DMS79 (cell line): ENCODE results near the gene LDB2.
"Not testable (repeated sequence)": the region's sequence is repeated elsewhere in the genome, so short reads cannot be mapped to it uniquely, and the experiment has no call there.

Experiments
- DNase-seq: peaks from one replicate; lab custom pipeline; 2025; lab: John Stamatoyannopoulos, UW

The LDB2 gene

GRCh38 chr4:16897991-16898827 lies at the start of gene LDB2:
Gene LDB2, minus strand, starts transcription at chr4:16898645.
- no peak for DNase-seq

DNA sequence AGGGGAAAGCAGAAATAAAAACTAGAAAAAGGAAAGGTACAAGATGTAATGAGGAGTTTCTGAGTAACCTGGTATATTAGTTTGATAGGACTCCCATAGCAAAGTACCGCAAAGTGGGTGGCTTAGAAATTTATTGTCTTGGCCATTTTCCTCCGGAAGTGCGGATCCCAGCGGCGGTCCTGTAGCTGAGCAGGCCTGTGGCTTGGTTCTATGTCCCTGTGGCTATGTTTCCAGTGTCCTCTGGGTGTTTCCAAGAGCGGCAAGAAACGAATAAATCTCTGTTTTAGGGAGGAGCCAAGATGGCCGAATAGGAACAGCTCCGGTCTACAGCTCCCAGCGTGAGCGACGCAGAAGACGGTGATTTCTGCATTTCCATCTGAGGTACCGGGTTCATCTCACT lies 44.0 kb upstream of the LDB2 start:
- DNase-seq = no peak

GRCh38 chr4:16939178-16939577 lies 40.7 kb upstream of the LDB2 start:
- no peak for DNase-seq

DNA sequence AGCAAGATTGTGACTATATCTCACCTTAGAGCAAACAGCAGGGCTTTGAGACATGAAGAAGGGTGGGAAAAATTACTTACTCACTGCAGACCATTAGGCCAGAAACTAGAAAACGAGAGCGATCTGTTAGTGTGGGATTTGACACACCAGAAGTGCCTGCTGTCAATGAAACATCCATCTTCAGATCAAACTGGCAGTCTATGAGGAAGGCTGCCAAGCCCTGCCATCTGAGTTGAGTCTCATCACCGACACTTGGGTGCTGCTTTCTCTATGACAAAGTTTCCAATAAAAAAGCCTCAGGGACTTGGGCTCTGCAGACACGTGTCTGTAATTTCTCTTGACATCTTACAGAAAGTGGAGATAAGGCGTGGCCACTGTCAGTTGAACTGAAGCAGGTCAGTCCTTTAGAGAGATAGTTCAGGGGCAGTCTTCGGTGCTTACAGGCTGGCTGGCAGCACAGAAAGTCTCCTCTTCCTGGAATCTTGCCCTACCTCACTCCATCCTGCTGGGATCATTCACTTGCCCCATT lies 40.1 kb upstream of the LDB2 start:
- no peak for DNase-seq

GRCh38 chr4:16931339-16932305 lies 33.2 kb upstream of the LDB2 start:
- no peak for DNase-seq

GRCh38 chr4:16926214-16926613 lies 27.8 kb upstream of the LDB2 start:
- no peak for DNase-seq

DNA sequence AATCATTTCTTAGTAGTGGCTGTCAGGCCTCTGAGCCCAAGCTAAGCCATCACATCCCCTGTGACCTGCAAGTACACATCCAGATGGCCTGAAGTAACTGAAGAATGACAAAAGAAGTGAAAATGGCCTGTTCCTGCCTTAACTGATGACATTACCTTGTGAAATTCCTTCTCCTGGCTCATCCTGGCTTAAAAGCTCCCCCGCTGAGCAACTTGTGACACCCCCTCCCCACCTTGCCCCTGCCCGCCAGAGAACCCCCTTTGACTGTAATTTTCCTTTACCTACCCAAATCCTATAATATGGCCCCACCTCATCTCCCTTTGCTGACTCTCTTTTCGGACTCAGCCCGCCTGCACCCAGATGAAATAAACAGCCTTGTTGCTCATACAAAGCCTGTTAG lies 20.3 kb upstream of the LDB2 start:
- not testable (repeated sequence) for DNase-seq

- DNase-seq = no peak
Observed at GRCh38 chr4:16916719-16917337, 18.4 kb upstream of the LDB2 start.

GRCh38 chr4:16916031-16916430 lies 17.6 kb upstream of the LDB2 start:
- DNase-seq = no peak

- no peak for DNase-seq
Observed at GRCh38 chr4:16914208-16914607, 15.8 kb upstream of the LDB2 start.

DNA sequence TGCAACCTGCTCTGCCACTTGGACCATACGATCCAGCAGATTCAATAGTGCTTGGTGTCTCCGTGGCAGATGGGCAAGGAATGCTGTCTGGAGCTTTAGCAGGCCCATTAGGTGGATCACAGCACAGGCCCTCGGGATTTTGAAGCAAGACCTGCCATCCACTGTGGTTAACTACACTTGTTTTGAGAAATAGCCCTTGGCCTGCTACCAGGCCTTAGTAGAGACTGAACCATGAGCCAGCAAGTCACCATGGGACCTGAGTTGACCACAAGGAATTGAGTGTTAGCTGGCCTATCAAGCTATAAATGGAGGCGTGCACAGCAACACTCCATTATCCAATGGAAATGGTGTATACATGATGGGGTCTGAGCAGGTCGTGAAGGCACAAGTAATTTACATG lies 14.5 kb upstream of the LDB2 start:
- DNase-seq = no peak

DNA sequence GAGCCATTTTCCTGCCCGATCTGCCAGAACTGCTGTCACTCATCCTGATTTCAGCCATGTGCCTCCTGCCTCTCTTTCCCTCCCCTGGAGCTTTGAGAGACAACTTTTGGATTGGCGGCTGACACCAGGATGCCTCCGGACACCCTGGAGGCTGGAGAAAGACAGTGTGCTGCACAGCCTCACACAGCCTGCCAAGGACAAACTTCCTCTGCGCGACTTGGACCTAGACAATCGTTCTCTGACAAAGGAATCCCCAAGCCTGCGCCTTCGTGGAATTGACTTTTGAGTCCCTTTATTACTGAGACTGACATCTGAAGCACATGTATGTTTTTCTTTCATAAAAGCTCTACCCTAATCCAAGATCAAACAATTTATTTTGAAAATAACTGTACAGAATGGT lies 10.8 kb upstream of the LDB2 start:
- DNase-seq = no peak

- no peak for DNase-seq
Observed at GRCh38 chr4:16908377-16909021, 10.1 kb upstream of the LDB2 start.

GRCh38 chr4:16900325-16900724 lies 1.9 kb upstream of the LDB2 start:
- DNase-seq = no peak

DNA sequence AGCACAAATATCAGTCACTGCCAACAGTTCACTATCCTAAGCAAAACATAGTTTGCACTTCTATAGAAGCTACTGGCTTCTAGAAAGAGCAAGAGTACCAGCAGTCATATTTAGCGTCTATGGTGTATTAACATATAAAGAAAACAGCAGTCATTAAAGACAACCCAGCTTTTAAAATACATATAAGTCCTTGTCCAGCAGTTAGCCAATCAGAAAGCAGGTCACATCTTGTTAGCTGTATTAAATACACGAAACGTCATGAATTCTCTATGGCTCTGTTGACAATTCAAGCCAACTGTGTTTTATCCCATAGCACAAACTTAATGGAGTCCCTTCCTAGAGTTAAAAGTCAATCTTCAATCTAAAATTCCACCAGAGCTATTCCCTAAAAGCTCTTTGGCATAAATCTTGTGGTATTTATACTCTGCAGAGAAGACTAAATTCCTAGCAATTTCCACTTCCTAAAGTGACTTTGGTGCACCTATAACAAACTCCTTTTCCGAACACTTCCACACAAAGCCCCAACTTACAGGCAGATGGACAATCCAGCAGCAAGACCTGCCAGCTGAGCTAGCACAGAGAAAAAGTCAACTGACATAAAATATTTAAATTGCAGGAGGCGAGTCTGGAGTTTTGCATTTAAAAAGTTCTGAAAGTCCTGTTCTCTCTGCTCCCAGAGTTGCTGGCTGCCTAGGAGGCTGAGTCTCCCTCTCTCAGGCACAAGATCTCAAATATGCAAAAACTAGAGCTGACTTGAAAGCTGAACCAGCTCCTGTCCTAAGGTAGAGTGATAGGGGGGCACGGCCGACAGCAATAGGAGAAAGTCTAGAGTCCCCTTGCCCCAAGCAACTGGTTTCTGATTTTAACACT lies 1.3 kb downstream of the LDB2 start:
- no peak for DNase-seq

DNA sequence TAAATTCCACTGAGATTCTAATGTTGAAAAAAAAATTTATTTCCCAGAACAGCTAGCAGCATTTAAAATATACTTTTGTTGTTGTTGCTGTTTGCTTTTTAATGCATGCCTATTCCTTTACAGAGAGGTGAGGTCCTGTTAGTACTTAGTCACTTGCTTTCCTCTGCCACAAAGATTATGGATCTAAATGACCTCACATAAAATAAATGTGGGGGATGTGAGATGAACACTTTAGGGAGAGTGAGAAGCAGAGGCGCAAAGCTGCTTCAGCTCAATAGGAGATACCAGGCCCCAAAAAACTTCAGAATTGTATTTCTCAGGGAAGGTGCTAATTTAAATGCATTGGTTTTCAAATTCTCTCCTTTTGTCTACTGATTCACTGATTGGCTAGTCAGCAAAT lies 4.0 kb downstream of the LDB2 start:
- DNase-seq = no peak

- no peak for DNase-seq
Observed at GRCh38 chr4:16893141-16893651, 5.2 kb downstream of the LDB2 start.

DNA sequence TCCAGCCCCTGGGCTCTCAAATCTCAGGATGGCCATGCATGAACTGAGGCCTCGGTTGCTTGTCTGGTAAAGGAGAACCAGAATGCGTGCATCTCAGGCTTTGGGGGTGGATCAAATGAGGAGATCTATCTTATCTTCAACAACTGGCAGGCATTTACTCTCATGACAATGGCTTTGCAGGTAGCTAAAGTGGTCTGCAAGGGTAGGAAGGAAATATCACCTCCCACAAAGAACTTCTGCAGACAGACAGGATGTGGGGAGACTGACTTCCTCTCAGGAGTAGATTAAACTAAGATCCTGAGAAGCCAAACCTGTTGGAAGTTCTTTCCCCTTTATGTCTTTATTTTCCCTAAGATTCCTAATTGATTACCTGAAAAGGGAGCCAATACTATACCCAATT lies 7.8 kb downstream of the LDB2 start:
- DNase-seq = no peak

GRCh38 chr4:16889945-16890344 lies 8.5 kb downstream of the LDB2 start:
- DNase-seq = no peak

GRCh38 chr4:16887887-16888286 lies 10.6 kb downstream of the LDB2 start:
- DNase-seq = no peak
